BLaER1 (cell line): ENCODE measurements around the gene DHX16.
A peak's percentile ranks its signal among the peaks of the same experiment; 100 is the strongest.

Source experiments
- H3K27ac ChIP-seq: shearing (Covaris generic); formaldehyde crosslinking; 2 replicates; pipeline ENCODE4 v1.8.1; 2022
- H3K27me3 ChIP-seq: shearing (Covaris generic); formaldehyde crosslinking; 2 replicates; pipeline ENCODE4 v1.8.1; 2022
- H3K36me3 ChIP-seq: shearing (Covaris generic); formaldehyde crosslinking; 2 replicates; pipeline ENCODE4 v1.8.1; 2022
- H3K4me1 ChIP-seq: shearing (Covaris generic); formaldehyde crosslinking; 2 replicates; pipeline ENCODE4 v1.8.1; 2022
- H3K4me2 ChIP-seq: shearing (Covaris generic); formaldehyde crosslinking; 2 replicates; pipeline ENCODE4 v1.8.1; 2022
- H3K4me3 ChIP-seq: shearing (Covaris generic); formaldehyde crosslinking; 2 replicates; pipeline ENCODE4 v1.8.1; 2022
- H3K9ac ChIP-seq: shearing (Covaris generic); formaldehyde crosslinking; 2 replicates; pipeline ENCODE4 v1.8.1; 2022
- H3K9me3 ChIP-seq: shearing (Covaris generic); formaldehyde crosslinking; 2 replicates; pipeline ENCODE4 v1.8.1; 2022
- H4K20me1 ChIP-seq: shearing (Covaris generic); formaldehyde crosslinking; 2 replicates; pipeline ENCODE4 v1.8.1; 2022
- Cebpa-rat ChIP-seq: shearing (Covaris generic); IDR thresholded peaks from 2 replicates; pipeline ENCODE4 v1.8.1; 2022

Gene DHX16

GRCh38 chr6:30696432-30696831 lies 23.6 kb upstream of the DHX16 start:
- TF ChIP-seq Cebpa-rat, result no peak
- peaks cover 49% of the 10 kb centered on the region for H3K36me3 ChIP-seq
- no peak overlapping the region for H3K4me2 ChIP-seq
- H3K9me3 ChIP-seq, result no peaks in the 10 kb centered on the region
- H4K20me1 ChIP-seq, result no peaks in the 10 kb centered on the region
- no peak overlapping the region for H3K4me3 ChIP-seq
- H3K27me3 ChIP-seq, result no peaks in the 10 kb centered on the region
- no peak overlapping the region for H3K27ac ChIP-seq
- peaks cover 11% of the 10 kb centered on the region for H3K4me1 ChIP-seq
- H3K9ac ChIP-seq, result no peak overlapping the region

GRCh38 chr6:30691208-30691847 lies 18.5 kb upstream of the DHX16 start:
- peak overlapping the region; percentile 100 for H3K9ac ChIP-seq

GRCh38 chr6:30690403-30691207 lies 17.8 kb upstream of the DHX16 start, which contains the start of gene NRM:
Gene NRM (minus strand): TSS chr6:30690984. CDS start chr6:30690974, 10 bp downstream.
- H3K27me3 ChIP-seq, result no peaks in the 10 kb centered on the region
- peak within 1 kb of the TSS; percentile 100 for H3K9ac ChIP-seq
- peaks cover 3% of the 10 kb centered on the region; the same call in 1 of the 2 replicates for H3K36me3 ChIP-seq
- peaks cover 34% of the 10 kb centered on the region for H3K4me1 ChIP-seq
- no peak for TF ChIP-seq Cebpa-rat
- peaks cover under 1% of the 10 kb centered on the region; the same call in 1 of the 2 replicates for H4K20me1 ChIP-seq
- peak within 1 kb of the TSS; percentile 91 for H3K4me3 ChIP-seq
- H3K27ac ChIP-seq, result peak within 1 kb of the TSS; percentile 100
- H3K9me3 ChIP-seq, result no peaks in the 10 kb centered on the region
- H3K4me2 ChIP-seq, result peak within 1 kb of the TSS; percentile 100

More at GRCh38 chr6:30691208-30691847, 18.5 kb upstream of the DHX16 start:
- Histone ChIP-seq H3K4me2 (peak overlapping the region; percentile 100), H3K4me1 (peaks cover 34% of the 10 kb centered on the region), H3K4me3 (peak overlapping the region; percentile 91), H3K9me3 (no peaks in the 10 kb centered on the region), H3K27me3 (no peaks in the 10 kb centered on the region), H3K36me3 (peaks cover 7% of the 10 kb centered on the region; the same call in 1 of the 2 replicates), H3K27ac (peak overlapping the region; percentile 100), H4K20me1 (no peaks in the 10 kb centered on the region)
- TF ChIP-seq Cebpa-rat, result no peak

- Histone ChIP-seq H3K9ac (peak overlapping the region; percentile 100), H3K36me3 (peaks cover 3% of the 10 kb centered on the region; the same call in 1 of the 2 replicates), H3K27me3 (no peaks in the 10 kb centered on the region), H3K4me2 (peak overlapping the region; percentile 100), H4K20me1 (peaks cover 7% of the 10 kb centered on the region; the same call in 1 of the 2 replicates), H3K27ac (peak overlapping the region; percentile 100), H3K4me1 (peaks cover 34% of the 10 kb centered on the region), H3K4me3 (peak overlapping the region; percentile 91), H3K9me3 (no peaks in the 10 kb centered on the region)
- no peak for TF ChIP-seq Cebpa-rat
These were observed 17.2 kb upstream of the DHX16 start for GRCh38 chr6:30689985-30690384.

- peak overlapping the region; percentile 100 for H3K27ac ChIP-seq
- peak overlapping the region; percentile 91 for H3K4me3 ChIP-seq
- peaks cover 11% of the 10 kb centered on the region; the same call in 1 of the 2 replicates for H4K20me1 ChIP-seq
- H3K4me1 ChIP-seq, result peaks cover 34% of the 10 kb centered on the region
- H3K27me3 ChIP-seq, result no peaks in the 10 kb centered on the region
- H3K36me3 ChIP-seq, result peaks cover 4% of the 10 kb centered on the region
- H3K9me3 ChIP-seq, result no peaks in the 10 kb centered on the region
- peak overlapping the region; percentile 100 for H3K9ac ChIP-seq
- H3K4me2 ChIP-seq, result peak overlapping the region; percentile 100
- no peak for TF ChIP-seq Cebpa-rat
These were observed 16.4 kb upstream of the DHX16 start for GRCh38 chr6:30689022-30689865.

- Histone ChIP-seq H3K36me3 (peaks cover 7% of the 10 kb centered on the region), H3K4me1 (peaks cover 34% of the 10 kb centered on the region), H3K4me3 (peak overlapping the region; percentile 91), H3K27me3 (no peaks in the 10 kb centered on the region), H4K20me1 (peaks cover 15% of the 10 kb centered on the region; the same call in 1 of the 2 replicates), H3K27ac (peak overlapping the region; percentile 100), H3K9me3 (no peaks in the 10 kb centered on the region), H3K9ac (peak overlapping the region; percentile 100), H3K4me2 (peak overlapping the region; percentile 100)
- TF ChIP-seq Cebpa-rat, result no peak
These were observed 15.8 kb upstream of the DHX16 start for GRCh38 chr6:30688569-30688968.

GRCh38 chr6:30687659-30688431 lies 15.0 kb upstream of the DHX16 start:
- Histone ChIP-seq H3K27ac (peak overlapping the region; percentile 100), H3K4me1 (peaks cover 34% of the 10 kb centered on the region), H3K4me2 (peak overlapping the region; percentile 100), H4K20me1 (peaks cover 21% of the 10 kb centered on the region; the same call in 1 of the 2 replicates), H3K4me3 (peak overlapping the region; percentile 91), H3K36me3 (peaks cover 10% of the 10 kb centered on the region), H3K9me3 (no peaks in the 10 kb centered on the region), H3K9ac (peak overlapping the region; percentile 100), H3K27me3 (no peaks in the 10 kb centered on the region)
- TF ChIP-seq Cebpa-rat, result no peak

GRCh38 chr6:30686908-30687658 lies 14.3 kb upstream of the DHX16 start:
- peak overlapping the region; percentile 100 for H3K9ac ChIP-seq
- H4K20me1 ChIP-seq, result peaks cover 24% of the 10 kb centered on the region
- peak overlapping the region; percentile 100 for H3K27ac ChIP-seq
- H3K4me2 ChIP-seq, result peak overlapping the region; percentile 100
- peak overlapping the region; percentile 91 for H3K4me3 ChIP-seq
- no peaks in the 10 kb centered on the region for H3K27me3 ChIP-seq
- TF ChIP-seq Cebpa-rat, result no peak
- H3K4me1 ChIP-seq, result peaks cover 30% of the 10 kb centered on the region
- no peaks in the 10 kb centered on the region for H3K9me3 ChIP-seq
- peaks cover 10% of the 10 kb centered on the region for H3K36me3 ChIP-seq
